ENCODE results near the gene SASS6. TPM values are rescaled to one million over a fixed set of nuclear protein-coding genes. Genes with fewer than 3 reads are reported as not detected.

Gene SASS6
- total RNA-seq, 4 donors from 2014 or later, result 1.9 to 4.4 (median 3.4) TPM

- TF ChIP-seq, protein P1, sequence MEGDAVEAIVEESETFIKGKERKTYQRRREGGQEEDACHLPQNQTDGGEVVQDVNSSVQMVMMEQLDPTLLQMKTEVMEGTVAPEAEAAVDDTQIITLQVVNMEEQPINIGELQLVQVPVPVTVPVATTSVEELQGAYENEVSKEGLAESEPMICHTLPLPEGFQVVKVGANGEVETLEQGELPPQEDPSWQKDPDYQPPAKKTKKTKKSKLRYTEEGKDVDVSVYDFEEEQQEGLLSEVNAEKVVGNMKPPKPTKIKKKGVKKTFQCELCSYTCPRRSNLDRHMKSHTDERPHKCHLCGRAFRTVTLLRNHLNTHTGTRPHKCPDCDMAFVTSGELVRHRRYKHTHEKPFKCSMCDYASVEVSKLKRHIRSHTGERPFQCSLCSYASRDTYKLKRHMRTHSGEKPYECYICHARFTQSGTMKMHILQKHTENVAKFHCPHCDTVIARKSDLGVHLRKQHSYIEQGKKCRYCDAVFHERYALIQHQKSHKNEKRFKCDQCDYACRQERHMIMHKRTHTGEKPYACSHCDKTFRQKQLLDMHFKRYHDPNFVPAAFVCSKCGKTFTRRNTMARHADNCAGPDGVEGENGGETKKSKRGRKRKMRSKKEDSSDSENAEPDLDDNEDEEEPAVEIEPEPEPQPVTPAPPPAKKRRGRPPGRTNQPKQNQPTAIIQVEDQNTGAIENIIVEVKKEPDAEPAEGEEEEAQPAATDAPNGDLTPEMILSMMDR (IDR thresholded peaks at IDR 0.05; ENCODE audit: low read depth), result no peak
Measured at GRCh38 chr1:100162881-100163280, 30.2 kb upstream of the SASS6 start.

GRCh38 chr1:100152271-100152670 is 19.5 kb upstream of the SASS6 start:
- TF ChIP-seq, protein P1 (IDR thresholded peaks at IDR 0.05; ENCODE audit: low read depth), result no peak

DNA sequence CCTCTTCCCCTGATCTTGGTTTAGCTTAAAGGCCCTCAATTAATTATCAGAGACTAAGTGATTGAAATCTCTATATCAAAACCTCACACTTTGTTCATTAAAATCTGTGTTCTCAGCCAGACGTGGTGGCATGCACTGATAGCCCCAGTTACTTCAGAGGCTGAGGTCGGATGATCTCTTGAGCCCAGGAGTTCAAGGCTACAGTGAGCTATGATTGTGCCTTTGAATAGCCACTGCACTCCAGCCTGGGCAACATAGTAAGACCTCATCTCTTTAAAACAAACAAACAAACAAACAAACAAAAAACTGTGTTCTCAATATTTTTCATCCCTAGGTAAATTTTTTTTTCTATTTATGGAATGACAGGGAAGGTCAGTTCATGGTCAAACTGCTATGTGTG is 18.9 kb upstream of the SASS6 start:
- TF ChIP-seq, protein P1 (IDR thresholded peaks at IDR 0.05; ENCODE audit: low read depth), result no peak

- TF ChIP-seq, protein P1 (IDR thresholded peaks at IDR 0.05; ENCODE audit: low read depth), result no peak
Measured at GRCh38 chr1:100147875-100148274, 15.1 kb upstream of the SASS6 start.

GRCh38 chr1:100146958-100147357 is 14.2 kb upstream of the SASS6 start:
- TF ChIP-seq, protein P1 (IDR thresholded peaks at IDR 0.05; ENCODE audit: low read depth), result no peak

DNA sequence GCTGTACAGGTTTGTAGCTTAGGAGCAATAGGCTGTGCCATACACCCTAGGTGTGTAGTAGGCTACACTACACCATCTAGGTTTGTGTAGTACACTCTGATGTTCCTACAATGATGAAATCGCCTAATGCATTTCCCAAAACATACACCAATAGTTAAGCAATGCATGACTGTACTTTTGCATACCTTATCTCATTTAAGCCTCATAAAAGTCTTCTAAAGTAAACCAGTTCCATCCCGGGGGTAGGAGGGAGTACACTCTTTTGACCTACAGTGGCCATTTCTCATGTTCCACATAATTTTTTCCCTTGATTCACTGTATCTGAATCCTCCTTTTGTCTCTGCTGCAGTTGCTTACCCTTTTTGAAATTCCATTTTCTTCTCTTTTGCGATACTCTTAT is 12.4 kb upstream of the SASS6 start:
- TF ChIP-seq, protein P1 (IDR thresholded peaks at IDR 0.05; ENCODE audit: low read depth), result no peak

GRCh38 chr1:100142343-100142742 is 9.6 kb upstream of the SASS6 start:
- TF ChIP-seq, protein P1 (IDR thresholded peaks at IDR 0.05; ENCODE audit: low read depth), result no peak

Data from subcutaneous adipose tissue (tissue), 4 donors.